Thyroid gland (tissue), 4 donors: ENCODE results near the gene RPS6KL1. TPM values are rescaled to one million over a fixed set of nuclear protein-coding genes. Genes with fewer than 3 reads are reported as not detected.
A peak's percentile ranks its signal among the peaks of the same experiment; 100 is the strongest.

Experiments
- DNase-seq, 2 donors: peaks; one replicate each; pipeline ENCODE4 v3.0.0-alpha.2; 2019
- H3K27ac ChIP-seq, 3 donors: fragments of 200-600 bp; sonication (generic); 1 replicate in 2 of 3; 2 replicates in 1 of 3; pipeline ENCODE4 v1.5.1; 2016 to 2019; ENCODE audit warnings: mild to moderate bottlenecking in 1 of 3, moderate library complexity in 1 of 3
- H3K27me3 ChIP-seq: fragments of 200-600 bp; sonication (generic); one replicate; pipeline ENCODE4 v1.5.1; 2019
- H3K36me3 ChIP-seq, 2 donors: fragments of 200-600 bp; sonication (generic); one replicate each; pipeline ENCODE4 v1.5.1; 2016 to 2019
- H3K4me1 ChIP-seq, 2 donors: fragments of 200-600 bp; sonication (generic); one replicate each; pipeline ENCODE4 v1.5.1; 2017 to 2019
- H3K4me3 ChIP-seq, 3 donors: fragments of 200-600 bp; sonication (generic); replicated peaks in 1 of 3; 1 replicate in 2 of 3; 2 replicates in 1 of 3; pipeline ENCODE4 v1.5.1; 2016; ENCODE audit warnings: mild to moderate bottlenecking in 1 of 3
- H3K9me3 ChIP-seq: fragments of 200-600 bp; sonication (generic); one replicate; pipeline ENCODE4 v1.5.1; 2017
- CTCF ChIP-seq, 6 experiments: fragments of 200-600 bp in 3 of 6; fragments of 450-650 bp in 3 of 6; sonication (generic) in 3 of 6; IDR thresholded peaks; one replicate each; pipeline ENCODE4 v1.5.1; 2016 to 2019; ENCODE audit warnings: antibody characterized with exemption in 6 of 6, mild to moderate bottlenecking in 2 of 6, inconsistent platforms in 1 of 6, moderate library complexity in 1 of 6
- POLR2A ChIP-seq, 2 donors: fragments of 450-650 bp; IDR thresholded peaks; one replicate each; pipeline ENCODE4 v1.6.1; 2017; ENCODE audit warnings: antibody characterized with exemption in 2 of 2, mild to moderate bottlenecking in 2 of 2, moderate library complexity in 1 of 2
- WGBS, 2 donors: methylation state at CpG; one replicate each; pipeline ENCODE4 v1.1.5; 2017; 5-methylcytosine and 5-hydroxymethylcytosine counted together
- intact Hi-C: fragments of 100-400 bp; cut with DNase I; formaldehyde crosslinking; loops from one replicate; pipeline ENCODE4 v1.15.1; 2023
- total RNA-seq, 4 donors: library from RNA; depleted of rRNA; stranded (reverse); fragments of >200 nt; gene quantifications; one replicate each; pipeline ENCODE4 v1.2.3, GENCODE V29; 2016

RPS6KL1 gene
- total RNA-seq, 4 donors from 2014 or later, result 5.7 to 16.4 (median 9.5) TPM

GRCh38 chr14:74947353-74948227, 24.5 kb upstream of the RPS6KL1 start:
- Histone ChIP-seq H3K27ac (peak overlapping the region in 2 of 3 donors; percentile 31 to 67), H3K27me3 (no peaks in the 10 kb centered on the region), H3K9me3 (no peaks in the 10 kb centered on the region), H3K4me1 (peaks cover 17 to 35% of the 10 kb centered on the region in 2 donors), H3K36me3 (peaks cover 41 to 51% of the 10 kb centered on the region in 2 donors), H3K4me3 (no peak overlapping the region)
- WGBS, 2 donors, result 93 to 96% methylated on average over 13 of the region's 13 CpGs
- DNase-seq, result no peak
- TF ChIP-seq CTCF (IDR thresholded peaks at IDR 0.05) (no peak), POLR2A (IDR thresholded peaks at IDR 0.05) (no peak)
- intact Hi-C loops, result loop anchor here (5.0 kb wide), 1 partner anchor 140 kb away; no protein-coding TSS in a partner anchor

- no peak overlapping the region for H3K4me3 ChIP-seq
- 39 to 53% methylated on average over 5 of the region's 5 CpGs for WGBS, 2 donors
- DNase-seq, result no peak
- peak overlapping the region; percentile 12 to 67 (median 31) for H3K27ac ChIP-seq
- TF ChIP-seq CTCF (IDR thresholded peaks at IDR 0.05) (peak in 1 of 6 experiments; percentile 25), POLR2A (IDR thresholded peaks at IDR 0.05) (no peak)
- H3K27me3 ChIP-seq, result no peaks in the 10 kb centered on the region
- H3K36me3 ChIP-seq, result peaks cover 44 to 59% of the 10 kb centered on the region in 2 donors
- H3K9me3 ChIP-seq, result no peaks in the 10 kb centered on the region
- intact Hi-C loops, result loop anchor here (5.0 kb wide), 1 partner anchor 141 kb away; no protein-coding TSS in a partner anchor
- peaks cover 9 to 32% of the 10 kb centered on the region in 2 donors for H3K4me1 ChIP-seq
These were observed 23.7 kb upstream of the RPS6KL1 start for GRCh38 chr14:74946659-74947281.

GRCh38 chr14:74945852-74946658, 23.0 kb upstream of the RPS6KL1 start:
- DNase-seq, result peak; percentile 70 to 73
- Histone ChIP-seq H3K36me3 (peaks cover 44 to 64% of the 10 kb centered on the region in 2 donors), H3K27ac (peak overlapping the region; percentile 7 to 67 (median 12)), H3K4me3 (no peak overlapping the region), H3K4me1 (peaks cover 3 to 32% of the 10 kb centered on the region in 2 donors), H3K27me3 (no peaks in the 10 kb centered on the region), H3K9me3 (no peaks in the 10 kb centered on the region)
- WGBS, 2 donors, result 65% methylated on average over 17 of the region's 17 CpGs
- TF ChIP-seq POLR2A (IDR thresholded peaks at IDR 0.05) (no peak), CTCF (IDR thresholded peaks at IDR 0.05) (peak; percentile 79 to 90 (median 80))
- intact Hi-C loops, result loop anchor here (5.0 kb wide), 1 partner anchor 141 kb away; no protein-coding TSS in a partner anchor

GRCh38 chr14:74945261-74945851, 22.3 kb upstream of the RPS6KL1 start:
- H3K36me3 ChIP-seq, result peaks cover 44 to 64% of the 10 kb centered on the region in 2 donors
- peaks cover 4 to 32% of the 10 kb centered on the region in 2 donors for H3K4me1 ChIP-seq
- no peak overlapping the region for H3K27ac ChIP-seq
- no peaks in the 10 kb centered on the region for H3K27me3 ChIP-seq
- intact Hi-C loops, result loop anchor here (5.0 kb wide), 1 partner anchor 142 kb away; no protein-coding TSS in a partner anchor
- peak in 1 of 2 donors; percentile 28 for DNase-seq
- H3K4me3 ChIP-seq, result no peak overlapping the region
- WGBS, 2 donors, result 78 to 83% methylated on average over 12 to 17 of the region's 17 CpGs
- TF ChIP-seq POLR2A (IDR thresholded peaks at IDR 0.05) (no peak), CTCF (IDR thresholded peaks at IDR 0.05) (peak in 2 of 6 experiments; percentile 9 to 30)
- no peaks in the 10 kb centered on the region for H3K9me3 ChIP-seq
